IPS-NIHi11 (cell line): Measurements from ENCODE around the gene MAU2.

Source experiments
- DNase-seq: peaks from one replicate; pipeline ENCODE4 v3.0.0; 2012; ENCODE audit warnings: mixed read lengths, low spot score

The MAU2 gene

GRCh38 chr19:19306191-19306590 is 14.4 kb upstream of the MAU2 start:
- no peak for DNase-seq

GRCh38 chr19:19308373-19308772 is 12.3 kb upstream of the MAU2 start:
- no peak for DNase-seq

GRCh38 chr19:19315444-19315843 is 5.2 kb upstream of the MAU2 start:
- no peak for DNase-seq

GRCh38 chr19:19316082-19316481 is 4.5 kb upstream of the MAU2 start:
- no peak for DNase-seq

- DNase-seq: no peak
Measured at GRCh38 chr19:19319732-19320360, 783 bp upstream of the MAU2 start.

- DNase-seq: peak; percentile 56
Measured at GRCh38 chr19:19321141-19321577, 530 bp downstream of the MAU2 start.

- no peak for DNase-seq
Measured at GRCh38 chr19:19324059-19324770, 3.6 kb downstream of the MAU2 start.

GRCh38 chr19:19327672-19328071 is 7.0 kb downstream of the MAU2 start:
- DNase-seq: no peak

GRCh38 chr19:19329126-19329525 is 8.5 kb downstream of the MAU2 start:
- DNase-seq: no peak

- no peak for DNase-seq
Measured at GRCh38 chr19:19334063-19334988, 13.7 kb downstream of the MAU2 start.

GRCh38 chr19:19334989-19335344 is 14.3 kb downstream of the MAU2 start:
- DNase-seq: no peak

- no peak for DNase-seq
Measured at GRCh38 chr19:19335408-19336158, 15.0 kb downstream of the MAU2 start.

- DNase-seq: no peak
Measured at GRCh38 chr19:19336597-19336996, 16.0 kb downstream of the MAU2 start.

GRCh38 chr19:19337120-19337519 is 16.5 kb downstream of the MAU2 start:
- DNase-seq: no peak

GRCh38 chr19:19338082-19338481 is 17.5 kb downstream of the MAU2 start:
- DNase-seq: no peak

- no peak for DNase-seq
Measured at GRCh38 chr19:19341026-19341425, 20.4 kb downstream of the MAU2 start.

- DNase-seq: peak; percentile 99
Measured at GRCh38 chr19:19342086-19343015, 21.7 kb downstream of the MAU2 start.

GRCh38 chr19:19343016-19343362 is 22.4 kb downstream of the MAU2 start:
- DNase-seq: no peak

- DNase-seq: no peak
Measured at GRCh38 chr19:19343762-19344161, 23.1 kb downstream of the MAU2 start.

- DNase-seq: no peak
Measured at GRCh38 chr19:19345232-19345631, 24.6 kb downstream of the MAU2 start.

- DNase-seq: no peak
Measured at GRCh38 chr19:19345970-19346369, 25.3 kb downstream of the MAU2 start.
